NCI-H460 (cell line): Measurements from ENCODE around the gene STPG4. TPM values are rescaled to one million over a fixed set of nuclear protein-coding genes. Genes with fewer than 3 reads are reported as not detected.
"Not testable (repeated sequence)": the region's sequence is repeated elsewhere in the genome, so short reads cannot be mapped to it uniquely, and the experiment has no call there.

Experiments used
- DNase-seq: peaks from one replicate; pipeline ENCODE4 v3.0.0-alpha.2; 2016; ENCODE audit warnings: low read depth; ENCODE audit errors: extremely low read depth
- total RNA-seq: library from RNA; depleted of rRNA; stranded (reverse); fragments of >200 nt; shearing (Covaris generic); gene quantifications from 2 replicates; pipeline ENCODE4 v1.2.3, GENCODE V29; 2014

The STPG4 gene
- total RNA-seq, 1 experiment from 2014 or later = not detected

DNA sequence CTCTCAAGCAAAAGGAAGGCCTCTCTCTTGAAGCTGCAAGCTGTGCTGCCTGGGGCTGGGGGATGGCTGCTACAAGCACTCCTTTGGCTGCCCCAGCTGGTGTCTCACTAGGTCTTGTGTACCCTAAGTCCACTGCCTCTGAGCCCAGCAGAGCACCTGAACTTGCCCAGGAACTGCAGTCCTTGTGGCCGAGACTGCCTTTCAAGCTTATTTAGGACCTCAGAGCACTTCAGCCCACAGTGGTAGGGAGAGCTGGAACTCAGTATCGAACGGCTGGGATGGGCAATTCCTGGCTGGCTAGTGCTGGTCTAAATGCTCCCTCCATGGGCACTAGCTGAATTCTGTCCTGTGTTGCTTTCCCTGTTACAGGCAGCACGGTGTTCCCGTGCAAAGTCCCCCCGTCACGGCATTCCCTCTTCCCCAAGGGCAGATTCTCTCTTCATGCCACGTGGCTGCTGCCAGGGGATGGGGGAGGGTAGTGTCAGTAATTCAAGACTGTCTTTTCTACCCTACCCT lies 25.9 kb downstream of the STPG4 start:
- no peak for DNase-seq

DNA sequence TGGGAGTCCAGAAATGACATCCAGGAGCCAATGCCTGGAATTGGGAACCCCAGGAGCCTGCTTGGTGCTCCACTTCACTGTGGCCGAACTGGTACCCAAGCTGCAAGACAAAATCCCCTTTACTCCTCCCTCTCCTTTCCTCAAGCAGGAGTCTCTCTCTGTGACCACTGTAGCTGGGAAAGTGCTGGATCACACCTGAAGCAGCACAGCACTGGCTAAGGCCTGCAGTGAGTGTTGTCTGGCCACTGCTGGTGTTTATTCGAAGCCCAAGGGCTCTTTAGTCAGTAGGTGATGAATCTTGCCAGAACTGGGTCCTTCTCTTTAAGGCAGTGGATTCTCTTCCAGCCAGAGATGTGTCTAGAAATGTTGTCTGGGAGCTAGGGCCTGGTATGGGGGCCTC lies 26.4 kb downstream of the STPG4 start:
- no peak for DNase-seq

DNA sequence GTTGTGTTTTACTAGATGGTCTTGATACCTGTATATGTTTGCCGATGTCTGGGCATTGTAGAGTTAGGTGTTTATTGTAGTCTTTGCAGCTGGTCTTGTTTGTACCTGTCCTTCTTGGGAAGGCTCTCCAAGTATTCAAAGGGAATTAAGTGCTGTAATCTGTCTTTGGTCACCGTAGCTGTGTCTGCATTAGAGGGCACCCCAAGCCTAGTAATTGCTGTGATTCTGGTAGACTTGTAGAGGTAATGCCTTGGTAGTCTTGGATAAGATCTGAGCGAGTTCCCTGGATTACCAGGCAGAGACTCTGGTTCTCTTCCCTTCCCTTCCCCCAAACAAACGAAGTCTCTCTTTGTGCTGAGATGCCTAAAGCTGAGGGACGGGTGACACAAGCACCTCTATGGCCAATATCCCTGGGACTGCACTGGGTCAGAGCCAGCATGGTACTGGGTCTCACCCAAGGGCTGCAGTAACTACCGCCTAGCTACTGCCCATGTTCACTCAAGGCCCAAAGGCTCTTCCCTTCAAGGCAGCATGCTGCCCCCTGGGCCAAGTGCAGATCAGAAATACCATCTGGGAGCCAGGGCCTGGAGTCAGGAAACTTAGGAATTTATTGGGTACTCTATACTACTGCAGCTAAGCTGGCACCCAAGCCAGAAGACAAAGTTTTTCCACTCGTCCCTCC lies 27.1 kb downstream of the STPG4 start:
- no peak for DNase-seq

DNA sequence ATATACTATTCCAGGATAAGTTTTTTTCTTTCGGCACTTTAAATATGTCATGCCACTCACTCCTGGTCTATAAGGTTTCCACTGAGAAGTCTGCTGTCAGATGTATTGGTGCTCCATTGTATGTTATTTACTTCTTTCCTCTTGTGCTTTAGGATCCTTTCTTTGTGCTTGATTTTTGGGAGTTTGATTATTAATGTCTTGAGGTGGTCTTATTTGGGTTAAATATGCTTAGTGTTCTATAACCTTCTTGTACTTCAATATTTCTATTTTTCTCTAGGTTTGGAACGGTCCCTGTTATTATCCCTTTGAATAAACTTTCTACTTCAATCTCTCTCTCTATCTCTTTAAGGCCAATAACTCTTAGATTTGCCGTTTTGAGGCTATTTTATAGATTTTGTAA lies 28.3 kb downstream of the STPG4 start:
- no peak for DNase-seq

DNA sequence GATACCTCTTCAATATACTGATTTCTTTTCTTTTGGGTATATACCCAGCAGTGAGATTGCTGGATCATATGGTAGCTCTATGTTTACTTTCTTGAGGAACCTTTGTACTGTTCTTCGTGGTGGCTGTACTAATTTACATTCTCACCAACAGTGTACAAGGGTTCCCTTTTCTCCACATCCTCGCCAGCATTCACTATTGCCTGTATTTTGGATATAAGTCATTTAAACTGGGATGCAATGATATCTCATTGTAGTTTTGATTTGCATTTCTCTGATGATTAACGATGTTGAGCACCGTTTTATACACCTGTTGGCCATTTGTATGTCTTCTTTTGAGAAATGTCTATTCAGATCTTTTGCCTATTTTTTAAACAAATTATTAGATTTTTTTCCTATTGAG lies 30.4 kb downstream of the STPG4 start:
- DNase-seq = not testable (repeated sequence)

DNA sequence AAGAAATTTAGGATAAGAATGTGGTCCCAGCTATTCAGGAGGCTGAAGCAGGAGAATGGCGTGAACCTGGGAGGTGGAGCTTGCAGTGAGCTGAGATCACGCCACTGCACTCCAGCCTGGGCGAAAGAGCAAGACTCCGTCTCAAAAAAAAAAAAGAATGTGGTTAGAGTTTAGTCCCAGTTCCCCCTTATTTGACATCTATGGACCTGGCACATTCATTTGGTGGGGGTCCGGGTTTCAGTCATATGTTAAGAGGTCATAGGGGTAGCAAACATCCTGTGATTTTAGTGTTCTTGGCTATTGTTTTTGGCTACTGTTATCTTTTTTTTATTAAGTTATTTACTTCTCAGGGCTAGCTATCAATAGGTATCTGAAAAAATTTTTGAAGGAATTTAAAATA lies 34.7 kb downstream of the STPG4 start:
- DNase-seq = not testable (repeated sequence)

DNA sequence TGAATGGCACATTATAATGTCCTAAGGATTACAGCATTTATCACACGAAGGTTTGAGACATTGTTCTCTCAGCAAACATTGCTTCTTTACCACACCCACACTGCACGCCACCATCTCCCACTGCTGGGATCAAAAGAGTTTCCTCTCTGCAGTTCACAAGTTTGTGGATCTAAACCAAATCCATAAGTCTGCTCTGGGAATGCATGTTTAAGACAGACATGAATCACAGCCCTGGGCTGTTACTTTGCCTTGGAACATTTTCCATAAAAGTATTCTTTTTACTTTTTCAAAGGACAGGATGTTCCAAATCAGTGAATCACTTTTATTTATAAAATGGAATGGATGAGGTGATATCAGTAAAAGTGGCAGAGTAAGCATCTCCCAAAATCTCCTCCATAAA lies 36.1 kb downstream of the STPG4 start:
- no peak for DNase-seq

DNA sequence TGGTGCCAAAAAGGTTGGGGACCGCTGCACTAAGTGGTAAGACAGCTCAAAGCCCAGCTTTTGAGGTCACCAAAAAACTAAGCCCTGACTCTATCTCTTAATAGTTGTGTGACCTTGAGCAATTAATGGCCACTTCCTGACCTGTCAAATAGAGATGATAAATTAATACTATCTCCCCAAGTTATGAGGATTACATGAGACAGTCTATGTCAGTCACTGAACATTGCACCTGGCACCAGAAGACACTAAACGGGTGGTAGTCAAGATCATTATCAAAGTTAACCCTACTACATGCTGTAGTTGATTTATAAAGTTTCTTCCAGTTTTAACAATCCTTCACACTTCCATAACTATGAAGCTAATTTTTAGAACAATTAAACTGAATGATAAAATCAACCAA lies 36.5 kb downstream of the STPG4 start:
- DNase-seq = no peak

DNA sequence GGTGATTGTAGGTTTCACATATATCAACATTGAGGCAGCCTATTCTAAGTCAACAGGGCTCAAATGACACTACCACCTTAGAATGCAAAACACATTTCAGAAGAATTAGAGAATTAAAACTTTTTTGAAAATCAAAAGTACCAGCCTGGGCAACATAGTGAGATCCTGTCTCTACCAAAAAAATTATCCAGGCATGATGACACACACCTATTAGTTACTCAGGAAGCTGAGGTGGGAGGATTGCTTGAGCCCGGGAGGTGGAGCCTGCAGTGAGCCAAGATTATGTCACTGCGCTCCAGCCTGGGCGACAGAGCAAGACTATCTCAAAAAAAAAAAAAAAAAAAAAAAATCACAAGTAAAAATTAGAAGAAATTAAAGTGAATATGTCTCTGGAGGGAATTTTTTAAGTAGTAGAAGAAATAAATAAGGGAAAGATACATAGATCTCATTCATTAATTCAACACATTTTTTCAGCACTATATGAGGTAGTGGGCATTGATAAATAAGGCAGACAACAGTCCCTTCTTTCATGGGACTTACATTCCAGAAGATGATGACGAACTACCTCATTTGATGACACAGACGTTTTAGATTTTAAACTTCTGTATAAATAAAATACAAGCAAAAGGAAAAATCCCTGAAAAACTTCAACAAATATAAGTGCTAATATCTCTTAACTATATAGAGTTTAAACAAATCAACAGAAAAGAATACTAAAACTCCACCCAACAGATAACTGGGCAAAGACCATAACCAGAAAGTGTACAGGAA lies 42.3 kb downstream of the STPG4 start:
- DNase-seq = no peak

DNA sequence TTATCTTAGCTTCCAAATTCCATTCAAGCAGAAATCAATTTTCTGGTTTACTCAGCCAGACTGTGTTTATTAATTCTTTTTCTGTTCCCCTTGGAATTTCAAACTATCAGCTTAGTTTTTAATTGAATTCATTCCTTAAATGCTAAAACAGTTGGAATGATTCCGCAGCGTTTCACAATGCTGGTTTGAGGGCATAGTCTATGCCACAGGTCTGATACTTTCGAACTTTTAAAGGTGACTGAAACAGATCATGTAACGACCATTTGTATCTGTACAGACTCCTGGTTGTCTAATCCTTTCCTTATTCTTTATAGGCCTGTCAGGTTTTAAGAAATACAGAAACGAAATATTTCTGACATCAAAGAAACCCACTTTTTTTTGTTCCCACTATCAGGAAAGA lies 45.4 kb downstream of the STPG4 start:
- DNase-seq = no peak

DNA sequence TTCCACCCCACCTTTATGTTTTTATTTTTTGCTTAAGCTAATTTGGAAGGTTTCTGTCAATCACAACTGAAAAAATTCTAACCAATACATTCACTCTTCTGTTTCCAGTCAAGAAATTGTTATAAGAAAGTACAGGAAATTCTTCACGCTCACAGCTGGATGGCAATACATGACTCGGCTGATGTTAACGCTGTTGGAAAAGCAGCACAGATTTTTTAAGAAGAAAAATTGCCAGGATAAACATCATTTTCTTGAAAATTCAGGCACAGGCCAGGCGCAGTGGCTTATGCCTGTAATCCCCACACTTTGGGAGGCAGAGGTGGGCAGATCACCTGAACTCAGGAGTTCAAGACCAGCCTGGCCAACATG lies 46.1 kb downstream of the STPG4 start:
- no peak for DNase-seq

DNA sequence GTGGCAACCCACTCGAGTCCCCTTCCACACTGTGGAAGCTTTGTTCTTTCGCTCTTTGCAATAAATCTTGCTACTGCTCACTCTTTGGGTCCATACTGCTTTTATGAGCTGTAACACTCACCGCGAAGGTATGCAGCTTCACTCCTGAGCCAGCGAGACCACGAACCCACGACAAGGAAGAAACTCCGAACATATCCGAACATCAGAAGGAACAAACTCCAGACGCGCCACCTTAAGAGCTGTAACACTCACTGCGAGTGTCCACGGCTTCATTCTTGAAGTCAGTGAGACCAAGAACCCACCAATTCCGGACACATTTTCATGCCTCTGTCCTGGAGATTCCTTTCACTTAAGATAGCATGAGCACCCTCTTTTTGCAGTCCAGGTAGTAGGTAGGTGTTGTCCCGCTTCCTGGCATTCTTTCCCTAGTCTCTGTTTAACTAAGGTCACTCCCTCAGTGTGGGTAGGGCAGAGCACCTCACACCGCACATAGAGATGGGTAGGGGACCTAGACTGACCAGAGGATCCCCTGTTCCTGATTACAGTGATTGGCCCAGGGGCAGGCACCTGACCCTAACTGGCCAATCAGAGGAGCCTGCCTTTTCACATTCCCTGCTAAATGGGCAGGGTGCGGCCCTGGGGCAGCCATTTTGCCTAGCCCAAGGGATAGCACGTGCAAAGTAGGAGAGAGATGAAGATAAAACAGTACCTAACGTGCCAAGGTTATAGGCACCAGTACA lies 46.7 kb downstream of the STPG4 start:
- DNase-seq = not testable (repeated sequence)

DNA sequence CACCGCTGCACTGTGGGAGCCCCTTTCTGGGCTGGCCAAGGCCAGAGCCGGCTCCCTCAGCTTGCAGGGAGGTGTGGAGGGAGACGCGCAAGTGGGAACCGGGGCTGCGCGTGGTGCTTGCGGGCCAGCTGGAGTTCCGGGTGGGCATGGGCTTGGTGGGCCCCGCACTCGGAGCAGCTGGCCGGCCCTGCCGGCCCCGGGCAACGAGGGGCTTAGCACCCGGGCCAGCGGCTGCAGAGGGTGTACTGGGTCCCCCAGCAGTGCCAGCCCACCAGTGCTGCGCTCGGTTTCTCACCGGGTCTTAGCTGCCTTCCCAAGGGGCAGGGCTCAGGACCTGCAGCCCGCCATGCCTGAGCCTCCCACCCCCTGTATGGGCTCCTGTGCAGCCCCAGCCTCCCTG lies 47.9 kb downstream of the STPG4 start:
- DNase-seq = not testable (repeated sequence)

DNA sequence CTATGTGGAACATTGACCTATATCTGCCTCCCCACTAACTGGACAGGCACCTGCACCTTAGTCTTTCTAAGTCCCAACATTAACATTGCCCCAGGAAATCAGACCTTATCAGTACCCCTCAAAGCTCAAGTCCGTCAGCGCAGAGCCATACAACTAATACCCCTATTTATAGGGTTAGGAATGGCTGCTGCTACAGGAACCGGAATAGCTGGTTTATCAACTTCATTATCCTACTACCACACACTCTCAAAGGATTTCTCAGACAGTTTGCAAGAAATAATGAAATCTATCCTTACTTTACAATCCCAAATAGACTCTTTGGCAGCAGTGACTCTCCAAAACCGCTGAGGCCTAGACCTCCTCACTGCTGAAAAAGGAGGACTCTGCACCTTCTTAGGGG lies 48.9 kb downstream of the STPG4 start:
- not testable (repeated sequence) for DNase-seq

DNA sequence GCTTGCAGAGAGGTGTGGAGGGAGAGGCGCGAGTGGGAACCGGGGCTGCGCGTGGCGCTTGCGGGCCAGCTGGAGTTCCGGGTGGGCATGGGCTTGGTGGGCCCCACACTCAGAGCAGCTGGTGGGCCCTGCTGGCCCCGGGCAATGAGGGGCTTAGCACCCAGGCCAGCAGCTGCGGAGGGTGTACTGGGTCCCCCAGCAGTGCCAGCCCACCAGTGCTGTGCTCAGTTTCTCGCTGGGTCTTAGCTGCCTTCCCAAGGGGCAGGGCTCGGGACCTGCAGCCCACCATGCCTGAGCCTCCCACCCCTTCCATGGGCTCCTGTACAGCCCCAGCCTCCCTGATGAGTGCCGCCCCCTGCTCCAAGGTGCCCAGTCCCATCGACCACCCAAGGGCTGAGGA lies 55.4 kb downstream of the STPG4 start:
- DNase-seq = not testable (repeated sequence)

DNA sequence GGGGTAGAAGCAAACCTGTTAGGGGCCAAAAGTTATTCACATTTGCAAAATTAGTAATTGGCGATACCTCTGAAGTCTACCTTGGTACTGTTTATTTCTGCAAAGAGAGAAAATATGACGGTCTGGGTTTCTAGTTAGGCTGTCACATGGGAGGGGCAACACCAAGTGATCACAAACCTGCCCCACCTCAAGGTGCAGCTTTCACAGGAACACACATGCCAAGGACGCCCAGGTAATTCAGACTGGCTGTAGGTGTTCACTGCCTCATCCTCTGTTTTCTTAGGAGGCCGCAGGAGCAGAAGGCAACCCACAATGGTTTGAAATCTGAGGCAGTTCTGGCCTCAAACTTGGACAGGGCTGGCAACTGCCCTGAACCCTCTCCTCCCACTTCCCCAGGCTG lies 56.2 kb downstream of the STPG4 start:
- no peak for DNase-seq

DNA sequence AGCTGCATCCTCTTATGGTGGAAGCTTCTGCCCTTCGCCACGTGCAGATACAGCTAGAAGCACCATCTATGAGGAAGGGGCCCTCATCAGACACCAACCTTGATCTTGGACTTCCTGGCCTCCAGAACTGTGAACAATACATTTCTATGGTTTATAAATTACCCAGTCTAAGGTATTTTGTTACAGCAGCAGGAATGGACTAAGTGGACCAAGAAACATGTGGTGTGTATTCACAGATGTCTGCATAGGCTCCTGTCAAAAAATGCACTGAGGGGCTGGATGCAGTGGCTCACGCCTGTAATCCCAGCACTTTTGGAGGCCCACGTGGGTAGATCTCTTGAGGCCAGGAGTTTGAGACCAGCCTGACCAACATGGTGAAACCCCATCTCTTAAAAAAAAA lies 57.5 kb downstream of the STPG4 start:
- no peak for DNase-seq

DNA sequence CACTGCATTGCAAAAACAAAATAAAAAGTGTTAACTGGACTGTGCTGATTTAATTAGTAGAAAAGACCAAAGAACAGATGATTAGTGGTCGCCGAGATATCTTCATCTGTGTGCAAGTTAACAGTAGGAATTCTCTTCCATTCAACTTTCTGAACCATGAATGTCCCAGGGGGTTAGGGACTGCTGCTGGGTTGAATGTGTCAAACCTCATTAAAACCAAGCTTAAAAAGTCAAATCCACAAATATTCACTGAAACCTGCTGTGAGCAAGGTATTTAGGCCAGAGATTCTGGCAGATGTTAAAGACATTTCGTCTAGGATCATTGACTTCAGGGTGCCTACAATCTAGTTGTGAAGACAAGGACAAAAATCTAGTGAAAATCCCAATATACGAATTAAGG lies 58.7 kb downstream of the STPG4 start:
- no peak for DNase-seq

DNA sequence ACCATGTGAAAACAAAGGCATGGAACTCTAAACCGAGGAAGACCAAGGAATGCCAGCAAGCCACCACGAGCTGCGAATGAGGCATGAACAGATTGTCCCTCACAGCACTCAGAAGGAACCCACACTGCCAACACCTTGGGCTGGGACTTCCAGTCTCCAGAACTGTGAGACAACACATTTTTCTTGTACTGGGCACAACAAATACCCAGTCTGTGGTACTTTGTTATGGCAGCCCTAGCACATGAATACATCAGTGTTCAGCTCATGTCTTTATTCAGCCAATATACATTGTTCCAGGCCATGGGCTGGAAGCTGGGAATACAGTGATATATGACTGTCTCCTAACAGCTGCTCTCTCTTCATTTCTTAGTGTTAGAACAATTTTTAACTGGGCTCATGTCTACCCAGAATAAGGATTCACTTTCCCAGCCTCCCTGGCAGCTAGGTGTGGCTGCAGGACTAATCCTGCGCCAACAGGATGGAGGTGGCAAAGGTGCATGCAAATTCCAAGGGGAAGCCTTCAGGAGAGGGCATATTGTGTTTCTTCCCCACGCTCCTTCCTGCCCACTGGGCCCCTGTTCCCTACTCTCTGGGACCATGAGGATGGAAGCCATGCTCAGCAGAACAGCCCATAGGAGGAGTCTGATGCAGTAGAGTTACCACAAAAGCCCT lies 59.6 kb downstream of the STPG4 start:
- no peak for DNase-seq

DNA sequence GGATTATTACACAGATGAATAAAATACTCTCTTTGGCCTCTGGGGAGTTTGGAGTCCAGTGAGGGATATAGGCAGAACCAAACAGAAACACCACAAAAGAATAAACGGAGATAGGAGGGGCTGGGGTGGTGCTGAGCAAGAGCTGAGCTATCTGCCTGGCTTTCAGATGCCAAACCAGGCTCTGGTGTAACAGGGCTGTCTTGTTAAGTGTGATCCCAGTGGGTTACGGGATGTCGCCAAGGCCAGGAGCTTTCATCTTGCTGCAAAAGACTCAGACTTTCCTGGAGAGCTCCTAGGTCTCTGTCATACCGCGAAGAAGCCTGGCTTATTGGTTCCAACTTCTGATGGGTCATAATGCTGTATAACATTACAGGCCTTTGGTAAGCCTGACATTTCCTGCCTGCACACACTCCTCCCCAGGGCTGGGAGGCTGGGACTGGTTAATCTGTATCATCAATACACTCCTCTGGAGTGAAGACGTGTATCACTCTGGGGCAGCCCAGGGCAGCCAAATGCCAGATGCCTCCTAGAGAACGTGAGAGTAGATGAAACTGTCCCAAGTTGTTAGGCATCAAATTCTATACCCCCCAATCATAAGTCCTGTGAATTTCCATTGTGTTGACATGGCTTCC lies 60.5 kb downstream of the STPG4 start:
- DNase-seq = no peak

DNA sequence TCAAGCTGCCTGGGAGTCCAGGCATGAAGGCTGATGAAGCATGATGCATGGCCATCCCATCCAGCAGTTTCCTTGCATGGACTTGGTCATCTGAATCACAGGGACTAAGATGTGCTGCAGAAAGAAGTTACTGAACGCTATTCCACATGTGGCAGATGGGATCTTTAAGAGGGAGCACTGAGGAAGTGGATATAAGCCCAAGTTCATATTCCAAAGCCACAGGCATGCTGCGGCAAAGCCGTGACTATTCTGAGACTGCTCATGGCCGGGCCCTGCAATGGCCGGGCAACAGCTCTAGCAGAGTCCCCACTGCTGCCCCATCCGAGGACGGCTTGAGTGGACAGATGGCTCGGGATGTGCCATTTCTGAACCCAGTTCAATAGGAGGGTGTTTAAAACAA lies 61.5 kb downstream of the STPG4 start:
- no peak for DNase-seq
